Measurements from ENCODE around the gene SUGCT. TPM values are rescaled to one million over a fixed set of nuclear protein-coding genes. Genes with fewer than 3 reads are reported as not detected.

SUGCT gene
- total RNA-seq, 2 donors from 2014 or later: 3.3 to 15.2 TPM

DNA sequence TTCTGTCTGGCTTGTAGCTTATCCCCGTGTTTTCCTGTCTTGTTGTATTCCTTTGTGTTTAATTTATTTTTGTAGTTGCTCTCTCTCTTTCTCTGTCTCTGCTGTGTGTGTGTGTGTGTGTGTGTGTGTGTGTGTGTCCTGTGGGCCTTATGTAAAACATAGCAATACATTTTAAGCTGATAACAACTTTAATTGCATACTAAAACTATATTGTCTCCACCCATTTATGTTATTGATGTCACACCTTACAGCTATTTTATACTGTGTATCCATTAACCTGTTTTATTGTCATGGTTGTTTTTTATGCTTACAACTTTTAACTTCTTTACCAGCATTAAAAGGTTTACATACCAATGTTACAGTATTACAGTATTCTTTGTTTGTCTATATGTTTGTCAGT is 293.6 kb downstream of the SUGCT start:
- H3K4me1 ChIP-seq (ENCODE audit: control insufficient read depth in 1 of 2, low read depth in 2 of 2): no peaks in the 10 kb centered on the region
- no peaks in the 10 kb centered on the region for H3K27me3 ChIP-seq (replicated peaks; ENCODE audit: insufficient read depth)
- ATAC-seq (ENCODE audit: insufficient number of reproducible peaks, low FRiP score, low read depth): no peak
- TF ChIP-seq, protein P1, sequence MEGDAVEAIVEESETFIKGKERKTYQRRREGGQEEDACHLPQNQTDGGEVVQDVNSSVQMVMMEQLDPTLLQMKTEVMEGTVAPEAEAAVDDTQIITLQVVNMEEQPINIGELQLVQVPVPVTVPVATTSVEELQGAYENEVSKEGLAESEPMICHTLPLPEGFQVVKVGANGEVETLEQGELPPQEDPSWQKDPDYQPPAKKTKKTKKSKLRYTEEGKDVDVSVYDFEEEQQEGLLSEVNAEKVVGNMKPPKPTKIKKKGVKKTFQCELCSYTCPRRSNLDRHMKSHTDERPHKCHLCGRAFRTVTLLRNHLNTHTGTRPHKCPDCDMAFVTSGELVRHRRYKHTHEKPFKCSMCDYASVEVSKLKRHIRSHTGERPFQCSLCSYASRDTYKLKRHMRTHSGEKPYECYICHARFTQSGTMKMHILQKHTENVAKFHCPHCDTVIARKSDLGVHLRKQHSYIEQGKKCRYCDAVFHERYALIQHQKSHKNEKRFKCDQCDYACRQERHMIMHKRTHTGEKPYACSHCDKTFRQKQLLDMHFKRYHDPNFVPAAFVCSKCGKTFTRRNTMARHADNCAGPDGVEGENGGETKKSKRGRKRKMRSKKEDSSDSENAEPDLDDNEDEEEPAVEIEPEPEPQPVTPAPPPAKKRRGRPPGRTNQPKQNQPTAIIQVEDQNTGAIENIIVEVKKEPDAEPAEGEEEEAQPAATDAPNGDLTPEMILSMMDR (IDR thresholded peaks at IDR 0.05): no peak
- H3K27ac ChIP-seq: no peak overlapping the region
- no peak for DNase-seq (ENCODE audit: low spot score)
- peaks cover 3% of the 10 kb centered on the region for H3K9me3 ChIP-seq
- no peak overlapping the region for H3K4me3 ChIP-seq
- H3K36me3 ChIP-seq: no peaks in the 10 kb centered on the region

DNA sequence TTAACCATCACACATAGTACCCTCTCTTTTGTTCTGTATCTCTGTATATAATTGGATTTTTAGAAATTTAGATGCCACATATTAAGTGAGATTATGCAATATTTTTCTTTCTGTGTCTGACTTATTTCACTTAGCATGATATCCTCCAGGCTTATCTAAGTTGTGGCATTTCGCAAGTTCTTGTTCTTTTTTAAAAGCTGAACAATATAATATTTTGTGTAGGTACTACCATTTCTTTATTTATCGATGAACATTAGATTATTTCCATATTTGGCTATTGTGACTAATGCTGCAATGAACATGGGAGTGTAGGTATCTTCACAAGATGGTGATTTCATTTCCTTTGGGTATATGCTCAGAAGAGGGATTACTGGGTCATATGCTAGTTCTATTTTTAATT is 295.0 kb downstream of the SUGCT start:
- H3K4me3 ChIP-seq: no peak overlapping the region
- no peak overlapping the region for H3K27ac ChIP-seq
- H3K4me1 ChIP-seq (ENCODE audit: control insufficient read depth in 1 of 2, low read depth in 2 of 2): no peaks in the 10 kb centered on the region
- ATAC-seq (ENCODE audit: insufficient number of reproducible peaks, low FRiP score, low read depth): no peak
- H3K27me3 ChIP-seq (replicated peaks; ENCODE audit: insufficient read depth): no peaks in the 10 kb centered on the region
- TF ChIP-seq, protein P1 (IDR thresholded peaks at IDR 0.05): no peak
- peaks cover 3% of the 10 kb centered on the region for H3K9me3 ChIP-seq
- DNase-seq (ENCODE audit: low spot score): no peak
- no peaks in the 10 kb centered on the region for H3K36me3 ChIP-seq

DNA sequence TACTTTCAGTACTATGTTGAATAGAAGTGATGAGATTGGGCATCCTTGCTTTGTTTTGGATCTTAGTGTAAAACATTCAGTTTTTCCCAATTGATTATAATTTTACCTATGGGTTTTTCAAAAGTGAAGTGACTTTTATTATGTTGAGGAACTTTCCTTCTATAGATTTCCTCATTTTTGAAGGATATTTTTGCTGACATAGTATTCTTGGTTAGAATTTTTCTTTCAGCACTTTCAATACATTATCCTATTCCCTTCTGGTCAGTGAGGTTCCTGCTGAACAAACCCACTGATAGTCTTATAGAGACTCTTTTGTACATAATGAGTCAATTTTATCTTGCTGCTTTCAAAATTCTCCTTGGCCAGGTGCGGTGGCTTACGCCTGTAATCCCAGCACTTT is 297.2 kb downstream of the SUGCT start:
- no peak overlapping the region for H3K4me3 ChIP-seq
- ATAC-seq (ENCODE audit: insufficient number of reproducible peaks, low FRiP score, low read depth): no peak
- H3K27ac ChIP-seq: no peak overlapping the region
- no peak for DNase-seq (ENCODE audit: low spot score)
- no peaks in the 10 kb centered on the region for H3K27me3 ChIP-seq (replicated peaks; ENCODE audit: insufficient read depth)
- TF ChIP-seq, protein P1 (IDR thresholded peaks at IDR 0.05): no peak
- peaks cover 3% of the 10 kb centered on the region for H3K9me3 ChIP-seq
- H3K36me3 ChIP-seq: no peaks in the 10 kb centered on the region
- peaks cover 9 to 10% of the 10 kb centered on the region in 2 donors for H3K4me1 ChIP-seq (ENCODE audit: control insufficient read depth in 1 of 2, low read depth in 2 of 2)

DNA sequence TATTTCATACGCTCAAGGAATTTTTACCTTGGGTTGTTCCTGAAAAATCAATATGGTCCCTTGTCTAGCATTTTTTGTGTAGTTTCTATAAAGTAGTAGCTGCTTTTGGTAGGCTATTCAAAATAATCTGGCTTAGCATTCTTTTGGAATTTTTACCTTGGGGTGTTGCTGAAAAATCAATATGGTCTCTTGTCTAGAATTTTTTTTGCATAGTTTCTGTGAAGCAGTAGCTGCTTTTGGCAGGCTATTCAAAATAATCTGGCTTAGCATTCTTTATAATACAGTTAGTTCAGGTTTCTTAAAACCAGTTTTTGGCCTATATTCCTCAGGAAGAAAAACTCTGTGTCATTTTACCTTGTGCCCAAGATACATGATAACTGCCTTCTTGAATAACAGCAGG is 301.9 kb downstream of the SUGCT start:
- H3K4me1 ChIP-seq (ENCODE audit: control insufficient read depth in 1 of 2, low read depth in 2 of 2): peaks cover 17 to 23% of the 10 kb centered on the region in 2 donors
- no peaks in the 10 kb centered on the region for H3K36me3 ChIP-seq
- no peaks in the 10 kb centered on the region for H3K27me3 ChIP-seq (replicated peaks; ENCODE audit: insufficient read depth)
- DNase-seq (ENCODE audit: low spot score): no peak
- no peak for ATAC-seq (ENCODE audit: insufficient number of reproducible peaks, low FRiP score, low read depth)
- peaks cover 14% of the 10 kb centered on the region for H3K9me3 ChIP-seq
- TF ChIP-seq, protein P1 (IDR thresholded peaks at IDR 0.05): no peak
- H3K27ac ChIP-seq: peak overlapping the region; percentile 84 to 95
- H3K4me3 ChIP-seq: no peak overlapping the region

DNA sequence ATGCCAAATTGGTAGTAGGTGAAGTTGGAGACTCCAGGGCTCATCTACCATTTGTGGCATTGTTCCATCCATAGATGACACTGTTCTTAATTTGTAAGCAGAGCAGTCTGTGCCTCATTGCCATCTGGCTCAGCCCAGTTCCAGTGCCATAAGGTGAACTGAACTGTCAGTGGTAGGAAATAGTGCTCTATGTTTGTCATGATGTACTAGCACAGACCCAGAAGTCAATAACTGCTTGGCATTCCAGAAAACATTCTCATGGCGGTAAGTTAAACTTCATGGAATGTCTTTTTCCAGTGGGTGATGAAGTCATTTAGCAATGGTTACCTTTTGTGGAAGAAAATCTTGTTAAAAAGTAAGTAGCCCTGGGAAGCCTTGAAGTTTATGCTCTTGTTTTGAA is 302.7 kb downstream of the SUGCT start:
- H3K36me3 ChIP-seq: no peaks in the 10 kb centered on the region
- peaks cover 17% of the 10 kb centered on the region for H3K9me3 ChIP-seq
- ATAC-seq (ENCODE audit: insufficient number of reproducible peaks, low FRiP score, low read depth) (peak; percentile 93), DNase-seq (ENCODE audit: low spot score) (no peak)
- H3K4me1 ChIP-seq (ENCODE audit: control insufficient read depth in 1 of 2, low read depth in 2 of 2): peaks cover 17 to 23% of the 10 kb centered on the region in 2 donors
- H3K4me3 ChIP-seq: no peak overlapping the region
- TF ChIP-seq, protein P1 (IDR thresholded peaks at IDR 0.05): no peak
- H3K27me3 ChIP-seq (replicated peaks; ENCODE audit: insufficient read depth): no peaks in the 10 kb centered on the region
- peak overlapping the region; percentile 84 to 95 for H3K27ac ChIP-seq

Measured in thoracic aorta (tissue), 2 donors.